Kasumi-1 (cell line): ENCODE measurements around the gene PLGLB2.
"Not testable (repeated sequence)": the region's sequence is repeated elsewhere in the genome, so short reads cannot be mapped to it uniquely, and the experiment has no call there.

Source experiments
- DNase-seq, 2 experiments: peaks; one replicate each; lab custom pipeline; 2025; lab: John Stamatoyannopoulos, UW

PLGLB2 gene

GRCh38 chr2:87747791-87748190, at the start of gene PLGLB2:
Gene PLGLB2, plus strand, starts transcription at chr2:87748087. Its CDS starts 67 bp downstream, at chr2:87748154.
- DNase-seq, result not testable (repeated sequence)

GRCh38 chr2:87704572-87705323, 43.1 kb upstream of the PLGLB2 start:
- DNase-seq, result not testable (repeated sequence)

- not testable (repeated sequence) for DNase-seq
These were observed 39.5 kb upstream of the PLGLB2 start for GRCh38 chr2:87708368-87708767.

- DNase-seq, result not testable (repeated sequence)
These were observed 19.8 kb upstream of the PLGLB2 start for GRCh38 chr2:87727940-87728599.

GRCh38 chr2:87740928-87741327, 7.0 kb upstream of the PLGLB2 start:
- not testable (repeated sequence) for DNase-seq

GRCh38 chr2:87742393-87743108, 5.3 kb upstream of the PLGLB2 start:
- DNase-seq, result not testable (repeated sequence)

- not testable (repeated sequence) for DNase-seq
These were observed 4.2 kb upstream of the PLGLB2 start for GRCh38 chr2:87743638-87744037.

GRCh38 chr2:87745353-87745951, 2.4 kb upstream of the PLGLB2 start:
- DNase-seq, result not testable (repeated sequence)

- not testable (repeated sequence) for DNase-seq
These were observed 637 bp downstream of the PLGLB2 start for GRCh38 chr2:87748524-87748923.

- not testable (repeated sequence) for DNase-seq
These were observed 2.7 kb downstream of the PLGLB2 start for GRCh38 chr2:87750560-87750959.

- not testable (repeated sequence) for DNase-seq
These were observed 6.9 kb downstream of the PLGLB2 start for GRCh38 chr2:87754759-87755158.
